ENCODE measurements around the gene FBXO9. TPM values are rescaled to one million over a fixed set of nuclear protein-coding genes. Genes with fewer than 3 reads are reported as not detected.

FBXO9 gene
- total and polyA plus RNA-seq, 10 of the 15 experiments (the other 5 are each of a cell fraction or from before 2014, with no cell fraction given) = 9.9 to 68.9 (median 31.3) TPM

DNA sequence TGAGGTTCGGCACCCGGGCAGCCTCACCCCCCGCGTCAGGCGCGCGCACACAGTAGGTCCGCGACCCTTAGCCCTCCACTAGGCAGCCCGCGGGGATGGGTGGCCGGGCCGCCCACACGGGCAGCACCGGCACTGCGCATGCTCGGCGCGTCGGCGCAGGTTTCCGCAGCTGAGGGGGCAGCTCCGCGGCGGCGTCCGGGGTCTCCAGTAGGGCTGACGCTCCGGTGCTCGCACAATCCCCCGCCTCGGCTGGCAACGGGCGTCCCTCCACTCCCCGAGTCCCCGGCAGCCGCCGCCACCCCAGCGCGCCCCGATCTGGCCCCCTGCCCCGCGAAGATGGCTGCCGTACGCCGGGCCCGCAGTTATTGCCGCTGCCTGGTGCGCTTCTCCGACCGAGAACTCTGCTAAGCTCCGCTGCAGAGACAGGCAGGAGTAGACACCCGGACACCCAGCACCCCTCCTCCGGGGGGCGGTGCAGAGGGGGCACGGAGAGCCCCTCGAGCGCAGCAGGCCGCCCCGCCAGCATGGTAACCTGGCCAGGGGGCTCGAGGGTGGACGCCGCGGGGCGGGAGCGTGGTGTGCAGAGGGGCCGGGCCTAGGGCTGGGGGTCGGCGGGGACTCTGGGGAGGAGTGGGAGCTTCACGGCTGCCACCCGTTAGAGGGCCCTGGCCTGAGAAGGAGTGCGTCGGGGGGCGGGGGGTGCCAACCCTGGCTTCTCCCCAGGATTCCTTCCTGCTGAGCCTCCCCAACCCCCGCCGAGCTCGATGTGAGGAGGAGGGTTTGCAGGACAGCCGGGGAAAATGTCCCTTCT is at the start of gene FBXO9 (continued):
- TF ChIP-seq, protein P1, sequence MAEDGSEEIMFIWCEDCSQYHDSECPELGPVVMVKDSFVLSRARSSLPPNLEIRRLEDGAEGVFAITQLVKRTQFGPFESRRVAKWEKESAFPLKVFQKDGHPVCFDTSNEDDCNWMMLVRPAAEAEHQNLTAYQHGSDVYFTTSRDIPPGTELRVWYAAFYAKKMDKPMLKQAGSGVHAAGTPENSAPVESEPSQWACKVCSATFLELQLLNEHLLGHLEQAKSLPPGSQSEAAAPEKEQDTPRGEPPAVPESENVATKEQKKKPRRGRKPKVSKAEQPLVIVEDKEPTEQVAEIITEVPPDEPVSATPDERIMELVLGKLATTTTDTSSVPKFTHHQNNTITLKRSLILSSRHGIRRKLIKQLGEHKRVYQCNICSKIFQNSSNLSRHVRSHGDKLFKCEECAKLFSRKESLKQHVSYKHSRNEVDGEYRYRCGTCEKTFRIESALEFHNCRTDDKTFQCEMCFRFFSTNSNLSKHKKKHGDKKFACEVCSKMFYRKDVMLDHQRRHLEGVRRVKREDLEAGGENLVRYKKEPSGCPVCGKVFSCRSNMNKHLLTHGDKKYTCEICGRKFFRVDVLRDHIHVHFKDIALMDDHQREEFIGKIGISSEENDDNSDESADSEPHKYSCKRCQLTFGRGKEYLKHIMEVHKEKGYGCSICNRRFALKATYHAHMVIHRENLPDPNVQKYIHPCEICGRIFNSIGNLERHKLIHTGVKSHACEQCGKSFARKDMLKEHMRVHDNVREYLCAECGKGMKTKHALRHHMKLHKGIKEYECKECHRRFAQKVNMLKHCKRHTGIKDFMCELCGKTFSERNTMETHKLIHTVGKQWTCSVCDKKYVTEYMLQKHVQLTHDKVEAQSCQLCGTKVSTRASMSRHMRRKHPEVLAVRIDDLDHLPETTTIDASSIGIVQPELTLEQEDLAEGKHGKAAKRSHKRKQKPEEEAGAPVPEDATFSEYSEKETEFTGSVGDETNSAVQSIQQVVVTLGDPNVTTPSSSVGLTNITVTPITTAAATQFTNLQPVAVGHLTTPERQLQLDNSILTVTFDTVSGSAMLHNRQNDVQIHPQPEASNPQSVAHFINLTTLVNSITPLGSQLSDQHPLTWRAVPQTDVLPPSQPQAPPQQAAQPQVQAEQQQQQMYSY (CRISPR knock-in tag; IDR thresholded peaks at IDR 0.05) = no peak
- TF ChIP-seq, protein P2, sequence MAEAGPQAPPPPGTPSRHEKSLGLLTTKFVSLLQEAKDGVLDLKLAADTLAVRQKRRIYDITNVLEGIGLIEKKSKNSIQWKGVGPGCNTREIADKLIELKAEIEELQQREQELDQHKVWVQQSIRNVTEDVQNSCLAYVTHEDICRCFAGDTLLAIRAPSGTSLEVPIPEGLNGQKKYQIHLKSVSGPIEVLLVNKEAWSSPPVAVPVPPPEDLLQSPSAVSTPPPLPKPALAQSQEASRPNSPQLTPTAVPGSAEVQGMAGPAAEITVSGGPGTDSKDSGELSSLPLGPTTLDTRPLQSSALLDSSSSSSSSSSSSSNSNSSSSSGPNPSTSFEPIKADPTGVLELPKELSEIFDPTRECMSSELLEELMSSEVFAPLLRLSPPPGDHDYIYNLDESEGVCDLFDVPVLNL (IDR thresholded peaks at IDR 0.05; ENCODE audit: low read depth, low read length) = no peak
- TF ChIP-seq RB1 (IDR thresholded peaks at IDR 0.05; ENCODE audit: borderline replicate concordance) (no peak), ZNF274 (IDR thresholded peaks at IDR 0.05; ENCODE audit: insufficient read depth, insufficient read length) (no peak), PAX8 (IDR thresholded peaks at IDR 0.05) (no peak), BCL11A (IDR thresholded peaks at IDR 0.05; ENCODE audit: low read depth, low read length) (no peak), STAT3 (IDR thresholded peaks at IDR 0.05; ENCODE audit: low read depth, low read length) (no peak), ETV6 (conservative IDR thresholded peaks at IDR 0.05 in 1 of 2, IDR thresholded peaks at IDR 0.05 in 1 of 2; ENCODE audit: borderline replicate concordance in 1 of 2, low read depth in 1 of 2) (no peak), ZZZ3 (IDR thresholded peaks at IDR 0.05; ENCODE audit: control insufficient read depth, insufficient read length, low read depth) (no peak)
- TF ChIP-seq, protein P3, sequence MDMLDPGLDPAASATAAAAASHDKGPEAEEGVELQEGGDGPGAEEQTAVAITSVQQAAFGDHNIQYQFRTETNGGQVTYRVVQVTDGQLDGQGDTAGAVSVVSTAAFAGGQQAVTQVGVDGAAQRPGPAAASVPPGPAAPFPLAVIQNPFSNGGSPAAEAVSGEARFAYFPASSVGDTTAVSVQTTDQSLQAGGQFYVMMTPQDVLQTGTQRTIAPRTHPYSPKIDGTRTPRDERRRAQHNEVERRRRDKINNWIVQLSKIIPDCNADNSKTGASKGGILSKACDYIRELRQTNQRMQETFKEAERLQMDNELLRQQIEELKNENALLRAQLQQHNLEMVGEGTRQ (IDR thresholded peaks at IDR 0.05; ENCODE audit: borderline replicate concordance, low read depth, low read length) = no peak
- TF ChIP-seq, protein P4, sequence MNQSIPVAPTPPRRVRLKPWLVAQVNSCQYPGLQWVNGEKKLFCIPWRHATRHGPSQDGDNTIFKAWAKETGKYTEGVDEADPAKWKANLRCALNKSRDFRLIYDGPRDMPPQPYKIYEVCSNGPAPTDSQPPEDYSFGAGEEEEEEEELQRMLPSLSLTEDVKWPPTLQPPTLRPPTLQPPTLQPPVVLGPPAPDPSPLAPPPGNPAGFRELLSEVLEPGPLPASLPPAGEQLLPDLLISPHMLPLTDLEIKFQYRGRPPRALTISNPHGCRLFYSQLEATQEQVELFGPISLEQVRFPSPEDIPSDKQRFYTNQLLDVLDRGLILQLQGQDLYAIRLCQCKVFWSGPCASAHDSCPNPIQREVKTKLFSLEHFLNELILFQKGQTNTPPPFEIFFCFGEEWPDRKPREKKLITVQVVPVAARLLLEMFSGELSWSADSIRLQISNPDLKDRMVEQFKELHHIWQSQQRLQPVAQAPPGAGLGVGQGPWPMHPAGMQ (IDR thresholded peaks at IDR 0.05; ENCODE audit: borderline replicate concordance) = no peak
